ENCODE data around the gene WASF3. TPM values are rescaled to one million over a fixed set of nuclear protein-coding genes. Genes with fewer than 3 reads are reported as not detected.

Gene WASF3
- total and polyA plus RNA-seq, 2 of the 13 experiments (the other 11 are each of a cell fraction or from before 2014, with no cell fraction given) = 10.4 to 17.2 TPM

DNA sequence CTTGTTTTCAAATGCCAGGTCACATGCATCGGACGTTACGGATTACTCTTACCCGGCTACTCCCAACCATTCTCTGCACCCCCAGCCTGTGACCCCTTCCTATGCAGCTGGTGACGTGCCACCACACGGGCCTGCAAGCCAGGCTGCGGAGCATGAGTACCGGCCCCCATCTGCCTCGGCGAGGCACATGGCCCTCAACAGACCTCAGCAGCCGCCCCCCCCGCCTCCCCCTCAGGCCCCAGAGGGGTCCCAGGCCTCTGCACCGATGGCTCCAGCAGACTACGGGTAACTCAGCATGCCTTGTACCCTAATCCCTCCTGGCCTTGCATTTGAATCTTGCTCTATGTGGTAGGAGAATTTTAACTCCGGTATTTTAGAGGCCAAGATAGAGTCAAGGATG, 123.6 kb downstream of the WASF3 start:
- Histone ChIP-seq H3K4me3 (replicated peaks in 1 of 3; ENCODE audit: insufficient read depth in 1 of 3, low read depth in 2 of 3, low read length in 3 of 3) (no peak overlapping the region), H3K79me2 (ENCODE audit: insufficient read depth, low read length) (no peaks in the 10 kb centered on the region), H3K27ac (ENCODE audit: extremely low read length, insufficient read depth, low read length) (no peak overlapping the region), H3K36me3 (replicated peaks in 1 of 2; ENCODE audit: control insufficient read depth in 1 of 2, insufficient read depth in 2 of 2, low read length in 2 of 2) (peaks cover 4 to 19% of the 10 kb centered on the region in 2 experiments; a peak in 4 of 5 replicates), H3K9ac (ENCODE audit: insufficient read depth, low read depth, low read length) (no peak overlapping the region), H3K27me3 (ENCODE audit: control insufficient read depth in 1 of 2, insufficient read depth in 2 of 2, low read length in 2 of 2) (peaks cover 0 to 6% of the 10 kb centered on the region in 2 experiments; a peak in 2 of 5 replicates), H3K4me2 (ENCODE audit: low read depth, low read length) (no peak overlapping the region), H2AFZ (ENCODE audit: low read length) (no peak overlapping the region), H3K9me3 (ENCODE audit: low read length) (no peaks in the 10 kb centered on the region), H3K4me1 (ENCODE audit: insufficient read depth, low read length) (no peaks in the 10 kb centered on the region), H4K20me1 (ENCODE audit: insufficient read depth, low read length) (no peaks in the 10 kb centered on the region)
- TF ChIP-seq, protein P1, sequence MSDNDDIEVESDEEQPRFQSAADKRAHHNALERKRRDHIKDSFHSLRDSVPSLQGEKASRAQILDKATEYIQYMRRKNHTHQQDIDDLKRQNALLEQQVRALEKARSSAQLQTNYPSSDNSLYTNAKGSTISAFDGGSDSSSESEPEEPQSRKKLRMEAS (IDR thresholded peaks at IDR 0.05) = no peak
- TF ChIP-seq E2F1 (CRISPR knock-in tag; IDR thresholded peaks at IDR 0.05) (no peak), RELA (CRISPR knock-in tag; IDR thresholded peaks at IDR 0.05) (no peak), NFIB (CRISPR knock-in tag; IDR thresholded peaks at IDR 0.05; ENCODE audit: borderline replicate concordance) (no peak), ZNF432 (CRISPR knock-in tag; IDR thresholded peaks at IDR 0.05; ENCODE audit: borderline replicate concordance) (no peak), ZNF382 (CRISPR knock-in tag; IDR thresholded peaks at IDR 0.05; ENCODE audit: borderline replicate concordance) (no peak), MXD4 (CRISPR knock-in tag; IDR thresholded peaks at IDR 0.05) (no peak), ZFP1 (CRISPR knock-in tag; IDR thresholded peaks at IDR 0.05) (no peak), SMARCC2 (IDR thresholded peaks at IDR 0.05) (no peak), KLF15 (CRISPR knock-in tag; IDR thresholded peaks at IDR 0.05; ENCODE audit: borderline replicate concordance) (no peak), HNRNPL (IDR thresholded peaks at IDR 0.05; ENCODE audit: low read depth, low read length) (no peak), KAT8 (CRISPR knock-in tag; IDR thresholded peaks at IDR 0.05) (no peak), FOXP4 (CRISPR knock-in tag; IDR thresholded peaks at IDR 0.05) (no peak)
- TF ChIP-seq, protein P2, sequence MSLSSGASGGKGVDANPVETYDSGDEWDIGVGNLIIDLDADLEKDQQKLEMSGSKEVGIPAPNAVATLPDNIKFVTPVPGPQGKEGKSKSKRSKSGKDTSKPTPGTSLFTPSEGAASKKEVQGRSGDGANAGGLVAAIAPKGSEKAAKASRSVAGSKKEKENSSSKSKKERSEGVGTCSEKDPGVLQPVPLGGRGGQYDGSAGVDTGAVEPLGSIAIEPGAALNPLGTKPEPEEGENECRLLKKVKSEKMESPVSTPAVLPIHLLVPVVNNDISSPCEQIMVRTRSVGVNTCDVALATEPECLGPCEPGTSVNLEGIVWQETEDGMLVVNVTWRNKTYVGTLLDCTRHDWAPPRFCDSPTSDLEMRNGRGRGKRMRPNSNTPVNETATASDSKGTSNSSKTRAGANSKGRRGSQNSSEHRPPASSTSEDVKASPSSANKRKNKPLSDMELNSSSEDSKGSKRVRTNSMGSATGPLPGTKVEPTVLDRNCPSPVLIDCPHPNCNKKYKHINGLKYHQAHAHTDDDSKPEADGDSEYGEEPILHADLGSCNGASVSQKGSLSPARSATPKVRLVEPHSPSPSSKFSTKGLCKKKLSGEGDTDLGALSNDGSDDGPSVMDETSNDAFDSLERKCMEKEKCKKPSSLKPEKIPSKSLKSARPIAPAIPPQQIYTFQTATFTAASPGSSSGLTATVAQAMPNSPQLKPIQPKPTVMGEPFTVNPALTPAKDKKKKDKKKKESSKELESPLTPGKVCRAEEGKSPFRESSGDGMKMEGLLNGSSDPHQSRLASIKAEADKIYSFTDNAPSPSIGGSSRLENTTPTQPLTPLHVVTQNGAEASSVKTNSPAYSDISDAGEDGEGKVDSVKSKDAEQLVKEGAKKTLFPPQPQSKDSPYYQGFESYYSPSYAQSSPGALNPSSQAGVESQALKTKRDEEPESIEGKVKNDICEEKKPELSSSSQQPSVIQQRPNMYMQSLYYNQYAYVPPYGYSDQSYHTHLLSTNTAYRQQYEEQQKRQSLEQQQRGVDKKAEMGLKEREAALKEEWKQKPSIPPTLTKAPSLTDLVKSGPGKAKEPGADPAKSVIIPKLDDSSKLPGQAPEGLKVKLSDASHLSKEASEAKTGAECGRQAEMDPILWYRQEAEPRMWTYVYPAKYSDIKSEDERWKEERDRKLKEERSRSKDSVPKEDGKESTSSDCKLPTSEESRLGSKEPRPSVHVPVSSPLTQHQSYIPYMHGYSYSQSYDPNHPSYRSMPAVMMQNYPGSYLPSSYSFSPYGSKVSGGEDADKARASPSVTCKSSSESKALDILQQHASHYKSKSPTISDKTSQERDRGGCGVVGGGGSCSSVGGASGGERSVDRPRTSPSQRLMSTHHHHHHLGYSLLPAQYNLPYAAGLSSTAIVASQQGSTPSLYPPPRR (CRISPR knock-in tag; IDR thresholded peaks at IDR 0.05; ENCODE audit: borderline replicate concordance) = no peak
- POLR2A ChIA-PET = no interaction called here
- DNase-seq (ENCODE audit: low spot score) (no peak), FAIRE-seq (no peak), ATAC-seq (no peak)
- intact Hi-C loops (cut with micrococcal nuclease; ENCODE audit: unreplicated experiment) (no loop called here), in situ Hi-C loops (cut with HindIII; ENCODE audit: extremely low pct_ligation_motif_present, low pct_unique_long_range_greater_than_20kb) (no loop called here)
- 79% methylated on average over 15 of the region's 15 CpGs for WGBS (ENCODE audit: low lambda C conversion rate)
- no TSS peak for BruUV-seq (replicated peaks)
- CTCF ChIA-PET (ENCODE audit: low intra/inter-chr PET ratio, low total read pairs) = no interaction called here

Data from HepG2 (cell line).